Calu3 (cell line): ENCODE results near the gene GNAI2. TPM values are rescaled to one million over a fixed set of nuclear protein-coding genes. Genes with fewer than 3 reads are reported as not detected.

Experiments
- BruUV-seq: library from RNA; stranded (reverse); fragments of 400-500 nt; replicated peaks from 2 replicates; lab custom pipeline; 2021; lab: Mats Ljungman, UMichigan
- CTCF ChIA-PET: fragments of 300-600 bp; sonication (Branson Sonifier 250); formaldehyde crosslinking; loops from one replicate; lab custom pipeline; 2022; ENCODE audit warnings: antibody characterized with exemption; lab: Charles Lee
- DNase-seq: peaks from one replicate; pipeline ENCODE4 v3.0.0; 2022
- H3K27ac Mint-ChIP-seq: one replicate; pipeline ENCODE4 v1.8.0; 2022; ENCODE audit warnings: mixed read lengths; ENCODE audit not compliant: unreplicated experiment
- H3K27me3 Mint-ChIP-seq: one replicate; pipeline ENCODE4 v1.8.0; 2022; ENCODE audit warnings: mixed read lengths; ENCODE audit not compliant: unreplicated experiment
- H3K36me3 Mint-ChIP-seq: one replicate; pipeline ENCODE4 v1.8.0; 2022; ENCODE audit warnings: mild to moderate bottlenecking, moderate library complexity, mixed read lengths; ENCODE audit not compliant: insufficient read depth, unreplicated experiment
- H3K4me1 Mint-ChIP-seq: one replicate; pipeline ENCODE4 v1.8.0; 2022; ENCODE audit warnings: mild to moderate bottlenecking, low read depth, mixed read lengths; ENCODE audit not compliant: unreplicated experiment
- H3K4me3 Mint-ChIP-seq: one replicate; pipeline ENCODE4 v1.8.0; 2022; ENCODE audit warnings: mild to moderate bottlenecking, low read depth, moderate library complexity, mixed read lengths; ENCODE audit not compliant: unreplicated experiment
- H3K9me3 Mint-ChIP-seq: one replicate; pipeline ENCODE4 v1.8.0; 2022; ENCODE audit warnings: low read depth, mixed read lengths; ENCODE audit not compliant: unreplicated experiment
- CTCF ChIP-seq: fragments of 200-600 bp; IDR thresholded peaks from one replicate; pipeline ENCODE4 v1.8.0; 2022; ENCODE audit warnings: antibody characterized with exemption; ENCODE audit not compliant: unreplicated experiment
- intact Hi-C: fragments of 100-400 bp; cut with micrococcal nuclease; formaldehyde crosslinking; loops from one replicate; pipeline ENCODE4 v1.10.0; 2022; ENCODE audit not compliant: unreplicated experiment
- total RNA-seq: library from RNA; stranded (reverse); gene quantifications from 2 replicates; pipeline ENCODE4 v1.2.3, GENCODE V29; 2022

GNAI2 gene
- total RNA-seq, 1 experiment from 2014 or later = 102 TPM

- H3K4me1 Mint-ChIP-seq = no peaks in the 10 kb centered on the region
- no peak overlapping the region for H3K4me3 Mint-ChIP-seq
- DNase-seq = no peak
- intact Hi-C loops = no loop called here
- TF ChIP-seq CTCF = no peak
- peaks cover 49% of the 10 kb centered on the region for H3K27me3 Mint-ChIP-seq
- no peaks in the 10 kb centered on the region for H3K9me3 Mint-ChIP-seq
- no peak overlapping the region for H3K27ac Mint-ChIP-seq
- BruUV-seq = no TSS peak
- CTCF ChIA-PET = no interaction called here
- H3K36me3 Mint-ChIP-seq = no peaks in the 10 kb centered on the region
Observed at GRCh38 chr3:50219285-50219684, 16.7 kb upstream of the GNAI2 start.

GRCh38 chr3:50220109-50220508 is 15.9 kb upstream of the GNAI2 start:
- intact Hi-C loops = no loop called here
- H3K4me3 Mint-ChIP-seq = no peak overlapping the region
- no peaks in the 10 kb centered on the region for H3K9me3 Mint-ChIP-seq
- CTCF ChIA-PET = no interaction called here
- BruUV-seq = no TSS peak
- H3K27ac Mint-ChIP-seq = no peak overlapping the region
- H3K36me3 Mint-ChIP-seq = no peaks in the 10 kb centered on the region
- H3K4me1 Mint-ChIP-seq = no peaks in the 10 kb centered on the region
- no peak for DNase-seq
- no peak for TF ChIP-seq CTCF
- H3K27me3 Mint-ChIP-seq = peaks cover 57% of the 10 kb centered on the region

- Mint-ChIP-seq H3K9me3 (no peaks in the 10 kb centered on the region), H3K4me3 (no peak overlapping the region), H3K4me1 (no peaks in the 10 kb centered on the region), H3K27me3 (peaks cover 65% of the 10 kb centered on the region), H3K36me3 (no peaks in the 10 kb centered on the region), H3K27ac (no peak overlapping the region)
- TF ChIP-seq CTCF = no peak
- intact Hi-C loops = no loop called here
- BruUV-seq = no TSS peak
- DNase-seq = no peak
- CTCF ChIA-PET = interaction anchor here (0.7 kb wide), 1 partner anchor 28 kb away, joined by 4 read pairs; no protein-coding TSS in a partner anchor
Observed at GRCh38 chr3:50221051-50221410, 15.0 kb upstream of the GNAI2 start.

GRCh38 chr3:50221411-50222168 is 14.4 kb upstream of the GNAI2 start:
- H3K9me3 Mint-ChIP-seq = no peaks in the 10 kb centered on the region
- peaks cover 63% of the 10 kb centered on the region for H3K27me3 Mint-ChIP-seq
- no peaks in the 10 kb centered on the region for H3K4me1 Mint-ChIP-seq
- intact Hi-C loops = no loop called here
- peaks cover under 1% of the 10 kb centered on the region for H3K36me3 Mint-ChIP-seq
- TF ChIP-seq CTCF = no peak
- no peak overlapping the region for H3K4me3 Mint-ChIP-seq
- CTCF ChIA-PET = interaction anchor here (0.6 kb wide), 1 partner anchor 113 kb away, joined by 3 read pairs; no protein-coding TSS in a partner anchor
- no peak overlapping the region for H3K27ac Mint-ChIP-seq
- DNase-seq = no peak
- BruUV-seq = no TSS peak
